IPS-NIHi11 (cell line): ENCODE measurements around the gene FBXO44.

Experiments used
- DNase-seq: peaks from one replicate; pipeline ENCODE4 v3.0.0; 2012; ENCODE audit warnings: mixed read lengths, low spot score

Gene FBXO44

DNA sequence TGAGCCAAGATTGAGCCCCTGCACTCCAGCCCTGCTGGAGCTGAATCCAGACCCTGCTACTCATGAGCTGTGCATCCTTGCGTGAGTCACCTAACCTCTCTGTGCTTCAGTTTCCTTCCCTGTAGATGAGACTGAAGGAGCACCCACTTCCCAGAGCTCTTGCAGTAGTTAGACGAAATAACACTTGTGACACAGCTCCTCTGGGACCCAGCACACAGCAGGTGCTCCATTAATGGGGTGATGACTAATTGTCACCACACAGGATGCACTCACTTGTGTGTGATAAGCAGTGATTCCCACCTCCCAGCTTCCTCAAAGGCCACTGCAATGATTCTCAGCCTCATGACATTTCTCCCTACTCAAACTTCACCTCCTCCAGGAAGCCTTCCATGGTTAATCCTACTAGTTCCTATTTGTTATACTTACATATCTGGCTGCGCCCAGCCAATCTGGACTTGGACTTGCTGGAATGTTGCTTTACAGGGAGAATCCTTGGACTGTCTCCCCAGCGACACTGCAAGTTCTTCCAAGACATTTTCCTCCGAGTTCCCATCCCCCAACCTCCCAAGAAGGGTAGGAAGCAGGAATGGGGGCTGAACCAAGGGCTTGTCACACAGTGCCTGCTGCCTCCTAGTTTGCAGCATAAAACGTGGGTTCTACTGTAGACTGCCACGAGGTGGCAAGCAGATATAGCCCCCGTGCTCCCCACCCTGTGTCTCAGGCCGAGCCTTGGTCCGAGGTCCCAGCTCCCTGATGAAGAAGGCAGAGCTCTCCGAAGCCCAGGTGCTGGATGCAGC lies 54.1 kb downstream of the FBXO44 start:
- DNase-seq = no peak

DNA sequence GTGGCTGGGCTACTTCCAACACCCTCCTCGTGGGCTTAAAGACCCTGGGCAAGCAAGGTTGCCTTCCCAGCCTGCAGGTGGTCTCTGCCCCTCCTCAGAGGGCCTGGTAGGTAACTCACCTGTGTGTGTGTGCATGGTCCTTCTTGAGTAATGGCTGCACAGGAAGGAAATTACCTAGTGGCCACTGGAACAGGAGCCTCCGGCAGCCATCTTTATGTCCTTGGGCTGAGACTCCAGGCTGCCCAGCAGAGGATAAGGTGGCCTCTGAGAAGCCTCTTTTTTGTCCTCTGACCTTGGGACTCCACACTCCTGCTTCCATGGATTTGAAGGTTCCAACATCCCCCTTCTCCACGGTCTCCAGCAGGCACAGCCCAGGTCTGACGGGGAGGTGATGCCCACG lies 56.8 kb downstream of the FBXO44 start:
- DNase-seq = no peak

DNA sequence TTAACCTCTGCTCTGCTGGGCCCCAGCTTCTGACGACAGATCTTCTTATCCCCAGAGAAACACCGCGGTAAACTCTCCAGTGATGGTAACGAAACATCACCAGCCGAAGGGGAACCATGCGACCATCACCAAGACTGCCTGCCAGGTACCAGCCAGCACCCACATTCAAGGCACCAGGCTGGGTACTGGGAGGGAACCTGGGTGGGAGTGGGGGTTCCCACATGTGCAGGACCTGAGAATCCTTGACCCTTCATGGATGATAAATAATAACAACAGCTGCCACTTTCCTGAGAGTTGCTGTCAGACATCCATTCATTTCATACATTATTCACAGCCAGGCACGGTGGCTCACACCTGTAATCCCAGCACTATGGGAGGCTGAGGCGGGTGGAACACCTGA lies 57.6 kb downstream of the FBXO44 start:
- DNase-seq = no peak
